ENCODE results near the gene ALOX12B.
"Not testable (repeated sequence)": the region's sequence is repeated elsewhere in the genome, so short reads cannot be mapped to it uniquely, and the experiment has no call there.

ALOX12B gene

GRCh38 chr17:8029121-8029520 lies 58.4 kb downstream of the ALOX12B start:
- Histone ChIP-seq H3K36me3 (ENCODE audit: control insufficient read depth, insufficient read depth, low read length) (no peaks in the 10 kb centered on the region), H3K27me3 (ENCODE audit: control insufficient read depth, insufficient read depth, low read length) (no peaks in the 10 kb centered on the region), H3K4me3 (ENCODE audit: low read length) (no peak overlapping the region), H3K9me3 (ENCODE audit: control insufficient read depth, insufficient read depth, low read length) (no peaks in the 10 kb centered on the region), H3K4me1 (ENCODE audit: control insufficient read depth, insufficient read depth, low read length) (no peaks in the 10 kb centered on the region), H3K27ac (ENCODE audit: low read length) (no peak overlapping the region)
- WGBS (ENCODE audit: insufficient coverage, insufficient read length): no CpG with 5 or more reads among the region's 5 CpGs
- DNase-seq (ENCODE audit: low read depth, low spot score): no peak

- Histone ChIP-seq H3K4me1 (ENCODE audit: control insufficient read depth, insufficient read depth, low read length) (no peaks in the 10 kb centered on the region), H3K36me3 (ENCODE audit: control insufficient read depth, insufficient read depth, low read length) (no peaks in the 10 kb centered on the region), H3K27me3 (ENCODE audit: control insufficient read depth, insufficient read depth, low read length) (no peaks in the 10 kb centered on the region), H3K9me3 (ENCODE audit: control insufficient read depth, insufficient read depth, low read length) (no peaks in the 10 kb centered on the region), H3K4me3 (ENCODE audit: low read length) (no peak overlapping the region), H3K27ac (ENCODE audit: low read length) (no peak overlapping the region)
- no peak for DNase-seq (ENCODE audit: low read depth, low spot score)
- WGBS (ENCODE audit: insufficient coverage, insufficient read length): no CpG with 5 or more reads among the region's 9 CpGs
These were observed 62.2 kb downstream of the ALOX12B start for GRCh38 chr17:8025176-8025911.

- H3K4me1 ChIP-seq (ENCODE audit: control insufficient read depth, insufficient read depth, low read length); H3K27me3 ChIP-seq (ENCODE audit: control insufficient read depth, insufficient read depth, low read length); H3K9me3 ChIP-seq (ENCODE audit: control insufficient read depth, insufficient read depth, low read length); DNase-seq (ENCODE audit: low read depth, low spot score); H3K27ac ChIP-seq (ENCODE audit: low read length); H3K36me3 ChIP-seq (ENCODE audit: control insufficient read depth, insufficient read depth, low read length); H3K4me3 ChIP-seq (ENCODE audit: low read length): not testable (repeated sequence)
- no CpG with 5 or more reads among the region's 6 CpGs for WGBS (ENCODE audit: insufficient coverage, insufficient read length)
These were observed 63.4 kb downstream of the ALOX12B start for GRCh38 chr17:8024161-8024560.
